Activated CD8-positive, alpha-beta memory T cell treated with anti-CD3 and anti-CD28 coated beads, Interleukin-2, amount 50 U/mL, for 1 hour (primary cell): ENCODE measurements around the gene RASA3.
"Not testable (repeated sequence)": the region's sequence is repeated elsewhere in the genome, so short reads cannot be mapped to it uniquely, and the experiment has no call there.

Experiments
- DNase-seq: peaks from one replicate; pipeline ENCODE4 v3.0.0-alpha.2; 2020; ENCODE audit errors: extremely low read depth

Gene RASA3

DNA sequence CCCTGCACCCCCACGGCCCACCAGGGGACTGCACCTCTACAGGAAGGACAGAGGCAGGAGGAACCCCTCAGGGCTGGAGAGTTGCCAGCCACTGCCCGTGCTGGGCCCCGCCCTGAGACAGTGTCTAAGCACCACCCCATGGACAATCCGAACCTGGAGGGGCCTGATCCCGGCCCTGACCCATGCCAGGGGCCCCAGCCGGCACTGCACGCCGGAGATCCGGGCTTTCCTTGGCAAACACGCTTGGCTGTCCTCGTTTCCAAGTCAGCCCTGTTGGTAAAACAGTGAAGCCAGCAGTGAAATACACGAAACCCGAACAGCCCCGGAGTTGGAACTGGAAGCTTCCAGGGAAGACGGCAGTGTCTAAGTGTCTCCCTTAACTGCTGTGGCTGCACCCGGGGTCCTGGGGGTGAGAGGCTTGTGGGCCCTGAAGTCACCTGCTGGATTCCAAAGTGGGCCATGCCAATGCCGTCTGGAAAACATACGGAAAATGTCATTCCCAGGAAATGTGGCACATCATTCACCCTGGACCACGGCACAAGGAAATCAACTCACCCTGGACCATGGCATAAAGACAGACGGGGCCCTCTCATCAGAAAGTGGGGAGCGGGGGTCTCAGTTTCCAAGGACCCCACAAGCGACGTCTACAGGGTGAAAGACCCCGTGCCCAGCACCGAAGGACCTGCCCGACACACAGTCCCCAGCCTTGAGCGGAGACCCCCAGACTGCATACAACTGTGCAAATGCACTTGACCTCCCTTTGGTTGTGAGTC, 30.9 kb downstream of the RASA3 start:
- DNase-seq, result no peak

DNA sequence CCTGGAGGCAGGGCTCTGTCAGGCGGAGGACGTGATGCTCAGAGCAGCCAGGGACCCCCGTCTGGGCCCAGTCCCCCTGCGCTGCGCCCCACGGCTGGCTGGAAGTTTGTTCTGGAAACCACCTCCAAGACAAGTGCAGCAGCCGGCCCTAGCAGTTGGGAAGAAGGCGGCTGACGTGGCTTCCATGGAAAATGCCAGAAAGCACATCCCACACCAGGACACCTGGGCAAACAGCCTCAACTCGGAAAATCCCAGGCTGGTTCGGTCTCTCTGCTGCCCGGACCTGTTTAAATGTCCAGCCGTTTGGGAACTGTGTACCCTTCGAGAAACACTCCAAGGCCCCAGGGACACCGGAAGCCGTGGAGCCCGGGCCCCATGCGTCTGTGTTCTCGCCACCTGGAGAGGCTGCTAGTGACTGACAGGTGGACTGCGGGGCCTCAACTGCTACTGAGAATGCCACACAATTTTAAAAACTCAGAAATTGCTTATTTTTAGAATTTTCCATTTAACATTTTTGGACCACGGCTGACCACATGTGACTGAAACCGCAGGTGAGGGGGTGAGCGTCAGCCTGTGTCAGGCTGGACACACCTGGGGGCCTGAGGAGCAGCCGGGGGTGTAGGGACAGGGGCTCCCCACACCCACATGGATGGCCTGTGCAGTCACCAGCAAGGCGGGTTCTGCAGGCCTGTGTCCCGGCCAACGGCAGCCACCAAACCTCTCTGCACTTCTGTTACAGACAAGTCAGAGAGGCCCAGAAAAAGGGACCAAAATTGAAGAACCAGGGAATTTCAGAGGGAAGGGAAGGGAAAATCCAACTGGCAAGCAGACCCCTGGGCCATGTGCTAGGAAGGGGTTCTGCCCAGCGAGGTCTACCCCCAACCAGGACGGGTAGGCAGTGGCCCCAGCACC, 31.7 kb downstream of the RASA3 start:
- DNase-seq, result no peak

DNA sequence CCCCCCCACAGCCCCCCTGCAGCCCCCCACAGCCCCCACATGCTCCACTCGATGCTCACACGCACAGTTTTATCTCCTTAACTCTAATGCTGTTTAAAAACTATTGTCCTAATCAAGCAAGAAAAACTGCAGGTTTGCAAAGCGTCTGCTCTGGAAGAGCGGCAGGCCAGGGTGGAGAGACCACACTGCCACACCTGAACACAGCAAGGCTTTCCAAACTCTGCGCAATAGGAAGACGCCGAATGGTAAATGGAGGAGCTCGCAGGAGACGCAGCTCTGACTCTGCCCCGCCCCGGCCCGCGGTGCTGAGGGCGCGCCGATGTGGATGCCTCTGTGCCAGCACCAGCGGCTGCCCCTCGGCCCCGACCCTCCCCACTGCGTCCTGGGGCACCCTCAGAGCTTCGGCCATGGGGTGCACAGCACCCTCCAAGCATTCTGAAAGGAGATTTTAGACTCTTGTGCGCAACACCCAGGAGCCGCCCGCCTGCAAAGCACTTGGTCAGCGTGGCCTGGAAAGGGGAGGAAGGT, 32.4 kb downstream of the RASA3 start:
- DNase-seq, result no peak

DNA sequence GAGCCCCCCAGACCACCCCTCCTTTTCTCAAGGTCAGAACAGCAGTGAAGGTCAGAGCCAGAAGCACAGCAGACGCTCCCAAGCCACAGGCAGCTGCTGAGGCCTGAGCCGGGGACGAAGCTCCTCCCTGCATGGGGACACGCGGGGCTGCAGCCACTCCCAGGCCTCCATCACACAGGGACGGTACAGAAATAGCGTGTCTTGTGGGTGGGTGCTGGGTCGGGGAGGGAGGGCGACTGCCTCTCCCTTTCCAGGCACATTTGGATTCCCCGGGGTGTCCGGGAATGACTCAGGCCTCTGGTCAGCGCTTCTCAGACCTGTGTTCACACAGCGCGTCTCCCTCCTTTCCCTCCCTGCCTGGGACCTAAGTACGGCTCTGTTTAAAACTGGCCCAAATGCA, 33.2 kb downstream of the RASA3 start:
- no peak for DNase-seq

DNA sequence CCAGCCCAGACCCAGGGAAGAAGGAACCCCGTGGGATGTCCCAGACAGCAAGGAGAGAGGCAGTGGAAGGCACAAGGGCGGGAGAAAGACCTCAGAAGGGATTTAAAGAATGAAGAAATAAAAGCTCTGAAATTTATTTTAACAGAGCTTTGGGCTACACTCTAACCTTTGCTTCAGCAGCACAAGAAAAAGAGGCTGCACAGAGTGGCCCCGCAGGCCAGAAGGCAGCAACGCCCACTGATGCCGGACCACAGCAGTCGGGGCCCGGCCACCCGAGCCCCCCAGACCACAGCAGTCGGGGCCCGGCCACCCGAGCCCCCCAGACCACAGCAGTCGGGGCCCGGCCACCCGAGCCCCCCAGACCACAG, 33.8 kb downstream of the RASA3 start:
- DNase-seq, result not testable (repeated sequence)

DNA sequence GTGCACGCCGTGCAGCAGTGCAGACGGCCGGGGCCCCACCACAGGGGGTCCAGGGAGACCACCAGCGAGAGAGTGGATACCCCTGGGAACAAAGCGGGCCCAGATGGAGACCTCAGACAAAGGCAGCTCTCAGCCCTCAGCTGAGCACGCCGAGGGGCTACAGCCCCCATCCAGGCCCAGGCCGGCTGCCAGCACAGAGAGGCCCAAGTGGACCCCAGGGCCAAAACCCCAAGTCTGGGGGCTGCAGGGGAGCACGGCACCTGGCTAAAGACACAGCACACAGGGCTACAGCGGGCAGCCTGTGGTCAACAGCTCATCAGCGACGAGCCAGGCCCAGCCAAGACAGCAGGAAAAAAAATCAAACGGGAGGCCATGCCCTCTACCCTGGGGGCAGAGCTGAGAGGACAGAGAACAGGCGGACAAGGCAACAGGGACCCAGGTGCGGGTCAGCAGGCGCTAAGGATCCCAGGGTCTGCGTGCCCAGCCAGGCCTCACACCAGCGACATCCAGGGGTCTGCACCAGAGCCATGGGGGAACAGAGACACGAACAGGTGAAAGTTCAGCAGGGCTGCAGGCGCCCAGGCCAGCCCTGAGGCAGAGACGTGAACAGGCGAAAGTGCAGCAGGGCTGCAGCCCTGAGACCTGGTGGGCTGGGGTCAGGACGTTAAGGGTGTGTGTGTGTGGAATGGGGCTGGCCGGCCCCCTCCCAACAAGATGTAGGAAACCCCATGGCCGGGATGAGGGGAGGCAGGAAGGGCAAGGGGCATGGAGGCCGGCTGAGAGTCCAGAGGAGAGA, 34.3 kb downstream of the RASA3 start:
- no peak for DNase-seq

DNA sequence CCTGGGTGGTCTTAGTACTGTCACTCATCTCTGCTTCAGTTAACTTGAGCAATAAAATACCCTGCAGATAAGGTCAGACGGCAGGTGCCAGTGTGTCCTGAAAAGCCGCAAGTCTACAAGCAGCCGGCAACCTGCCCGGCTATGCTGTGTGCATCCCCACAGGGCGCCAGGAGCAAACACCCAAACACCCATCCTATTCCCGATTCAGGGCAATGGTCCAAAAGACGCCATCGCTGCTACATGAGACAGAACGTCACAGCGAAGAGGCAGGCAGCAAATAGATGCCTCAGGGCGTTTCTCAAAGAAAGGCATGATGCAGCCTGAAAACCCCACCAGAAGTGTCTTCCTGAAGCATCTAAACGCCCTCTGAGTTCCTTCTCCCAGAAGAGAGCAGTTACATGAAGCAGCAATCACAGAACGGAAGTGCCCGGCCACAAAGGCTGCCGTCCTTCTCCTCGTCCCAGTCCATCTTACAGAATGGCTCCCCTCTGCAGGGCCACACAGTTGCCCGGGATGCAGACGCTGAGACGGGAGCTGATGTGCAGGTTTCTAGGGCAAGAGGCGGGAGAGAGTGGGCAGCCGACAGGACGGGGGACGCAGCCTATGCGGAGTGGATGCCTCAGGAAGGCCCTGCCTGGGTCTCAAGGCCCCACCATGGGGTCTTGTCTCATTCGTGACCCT, 35.1 kb downstream of the RASA3 start:
- no peak for DNase-seq

DNA sequence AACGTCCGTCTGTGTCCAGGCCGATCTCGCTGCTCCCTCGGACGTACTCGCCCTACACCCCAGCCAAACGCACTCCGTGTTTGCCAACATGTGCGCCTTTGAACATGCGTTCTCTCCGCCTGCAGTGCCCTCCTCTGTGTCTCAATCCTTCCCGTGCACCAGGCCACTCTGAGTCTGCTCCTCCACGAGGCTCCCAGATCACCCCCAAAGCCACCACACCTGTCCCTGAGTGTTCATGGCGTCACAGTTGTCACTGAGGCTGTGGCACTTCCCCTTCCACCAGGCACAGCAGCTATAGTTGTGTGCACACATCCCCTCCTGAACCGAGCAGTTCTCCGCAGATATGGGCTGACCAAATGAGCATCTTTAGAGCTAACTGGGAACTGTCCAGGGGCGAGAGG, 35.6 kb downstream of the RASA3 start:
- DNase-seq, result no peak

DNA sequence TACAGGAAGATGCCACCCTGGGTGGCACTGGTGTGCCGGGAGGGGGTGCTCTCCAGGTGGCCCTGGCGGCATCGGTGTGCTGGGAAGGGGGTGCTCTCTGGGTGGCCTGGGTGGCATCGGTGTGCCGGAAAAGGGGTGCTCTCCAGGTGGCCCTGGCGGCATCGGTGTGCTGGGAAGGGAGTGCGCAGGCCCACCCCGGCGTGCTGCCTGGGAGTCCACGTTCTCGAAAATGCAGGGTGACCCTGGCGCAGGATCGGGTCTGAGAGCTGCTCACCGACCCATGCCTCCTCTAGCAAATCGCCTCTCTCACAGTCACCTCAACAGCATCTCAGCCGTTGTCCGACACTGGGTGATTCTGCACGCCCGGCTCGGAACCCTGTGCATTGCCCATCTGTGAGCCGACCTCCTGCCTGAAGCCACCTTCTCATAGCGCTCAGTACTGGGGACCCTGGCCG, 36.4 kb downstream of the RASA3 start:
- DNase-seq, result no peak

DNA sequence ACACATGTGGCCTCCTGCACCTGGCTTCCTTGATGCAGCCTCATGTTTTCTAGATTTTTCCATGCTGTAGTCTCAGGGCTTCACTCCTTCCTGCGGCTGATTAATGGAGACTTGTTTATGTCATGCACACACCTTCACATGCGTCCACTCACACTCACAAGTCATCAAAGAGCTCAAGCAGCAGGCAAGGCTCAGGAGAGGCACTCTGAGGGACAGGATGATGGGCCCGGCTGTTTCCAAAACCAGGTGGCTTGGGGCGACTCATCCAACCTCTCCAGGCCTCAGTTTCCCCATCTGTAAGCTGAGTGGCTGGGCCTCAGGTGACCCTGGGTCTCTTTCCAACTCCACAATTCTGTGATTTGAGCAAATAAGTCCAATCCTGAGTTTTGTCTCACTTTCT, 36.9 kb downstream of the RASA3 start:
- DNase-seq, result no peak

DNA sequence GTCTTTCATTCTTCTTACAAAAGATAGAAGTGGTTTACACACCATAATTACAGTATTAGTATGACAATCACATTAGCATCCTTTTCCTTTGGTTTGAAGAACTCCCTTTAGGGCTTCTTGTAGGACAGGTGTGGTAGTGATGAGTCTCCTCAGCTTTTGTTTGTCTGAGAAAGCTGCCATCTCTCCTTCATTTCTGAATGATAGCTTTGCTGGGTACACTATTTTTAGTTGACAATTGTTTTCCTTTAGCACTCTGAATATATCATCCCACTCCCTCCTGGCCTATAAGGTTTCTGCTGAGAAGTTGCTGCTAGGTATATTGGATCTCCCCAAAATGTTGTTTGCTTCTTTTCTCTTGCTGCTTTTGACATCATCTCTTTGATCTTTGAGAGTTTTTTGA, 39.3 kb downstream of the RASA3 start:
- no peak for DNase-seq

DNA sequence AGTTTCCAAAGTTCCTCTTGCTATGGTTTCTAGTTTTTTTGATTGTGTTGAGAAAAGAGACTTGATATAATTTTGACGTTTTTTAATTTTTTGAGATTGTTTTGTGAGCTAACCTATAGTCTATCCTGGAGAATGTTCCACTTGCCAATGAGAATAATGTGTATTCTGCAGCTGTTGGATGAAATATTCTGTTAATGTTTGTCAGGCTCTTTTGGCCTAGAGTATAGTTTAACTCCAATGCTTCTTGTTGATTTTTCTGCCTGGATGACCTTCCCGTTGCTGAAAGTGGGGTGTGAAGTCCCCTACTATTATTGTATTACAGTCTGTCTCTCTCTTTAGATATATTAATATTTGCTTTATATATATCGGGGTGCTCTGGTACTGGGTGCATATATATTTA, 40.0 kb downstream of the RASA3 start:
- no peak for DNase-seq

DNA sequence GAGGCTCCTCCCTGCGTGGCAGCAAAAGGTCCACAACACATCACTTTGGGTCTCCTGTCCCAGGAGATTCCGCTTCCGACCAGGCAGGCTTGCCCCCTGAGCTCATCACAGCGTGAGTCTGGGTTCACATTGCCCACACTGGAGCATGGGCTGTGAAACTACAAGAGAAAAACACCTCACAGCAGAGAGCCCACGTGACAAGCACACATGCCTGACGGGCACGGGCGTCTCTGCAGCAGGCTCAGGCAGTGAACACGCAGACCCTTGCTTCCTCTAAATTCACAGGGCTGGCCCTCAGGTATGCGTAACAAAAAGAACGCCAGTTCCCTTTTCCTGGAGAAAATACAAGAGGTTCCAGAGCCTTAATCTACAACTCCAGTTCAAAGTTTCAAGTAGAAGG, 41.9 kb downstream of the RASA3 start:
- no peak for DNase-seq

DNA sequence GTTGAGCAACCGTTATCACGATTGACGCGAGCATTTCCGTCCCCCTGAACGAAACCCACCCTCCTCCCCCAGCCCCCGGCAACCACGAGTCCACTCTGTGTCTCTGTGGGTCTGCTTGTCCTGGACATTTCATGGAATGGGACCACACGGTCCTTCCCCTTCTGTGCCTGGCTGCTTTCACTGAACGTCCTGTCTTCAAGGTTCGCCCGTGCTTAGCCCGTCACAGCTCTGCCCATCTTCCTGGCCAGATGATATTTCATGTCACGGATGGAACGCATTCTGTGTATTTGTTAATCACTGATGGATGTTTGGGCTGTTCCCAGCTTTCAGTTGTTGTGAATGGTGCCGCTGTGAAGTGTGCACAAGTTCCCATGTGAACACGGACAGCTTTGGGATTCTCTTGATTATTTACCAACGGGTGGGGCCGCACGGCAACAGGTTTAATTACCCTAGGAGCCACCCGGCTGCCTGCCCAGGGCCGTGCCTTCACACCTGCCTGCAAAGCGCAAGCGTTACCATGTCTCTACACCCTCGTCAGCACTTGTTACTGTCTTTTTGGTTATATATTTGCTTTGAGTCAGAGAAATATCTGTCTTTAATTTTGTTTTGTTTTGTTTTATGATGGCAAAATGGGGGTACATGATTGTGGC, 42.5 kb downstream of the RASA3 start:
- DNase-seq, result no peak

DNA sequence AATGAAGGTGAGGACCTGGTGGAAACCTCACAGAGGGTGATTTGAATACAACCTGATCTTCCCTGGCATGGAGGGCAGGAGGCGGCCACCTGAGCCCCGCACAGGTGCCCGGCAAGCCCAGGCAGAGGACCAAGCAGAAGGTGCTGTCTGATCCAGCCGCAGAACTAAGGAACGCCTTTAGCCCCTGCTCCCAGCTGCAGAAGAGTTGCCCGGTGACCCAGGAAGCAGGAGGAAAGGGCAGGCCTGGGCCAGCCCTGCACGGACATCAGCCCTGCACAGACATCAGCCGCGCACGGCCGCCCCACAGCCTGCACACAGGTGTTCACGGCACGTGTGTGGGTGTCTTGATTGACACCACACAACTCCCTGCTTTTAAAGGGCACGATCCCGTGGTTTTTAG, 43.1 kb downstream of the RASA3 start:
- no peak for DNase-seq

DNA sequence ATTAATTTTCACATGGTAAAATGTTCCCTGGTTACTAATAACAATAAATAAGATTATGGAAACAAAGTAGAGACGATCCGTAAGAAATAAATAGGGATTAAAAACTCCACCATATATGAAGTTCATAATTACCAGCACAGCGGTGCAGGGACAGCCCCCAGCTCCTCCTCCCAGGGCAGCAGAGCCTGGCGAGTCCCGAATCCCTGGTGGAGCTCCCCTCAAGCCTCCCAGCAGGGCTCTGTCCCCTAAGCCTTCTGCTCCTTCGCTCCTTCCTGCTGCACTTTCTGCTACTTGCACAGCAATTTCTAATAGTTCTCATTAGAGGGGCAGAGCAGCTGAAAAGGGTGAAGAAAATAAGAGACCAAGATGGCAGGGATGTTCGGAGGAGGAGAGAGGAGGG, 43.6 kb downstream of the RASA3 start:
- DNase-seq, result no peak

DNA sequence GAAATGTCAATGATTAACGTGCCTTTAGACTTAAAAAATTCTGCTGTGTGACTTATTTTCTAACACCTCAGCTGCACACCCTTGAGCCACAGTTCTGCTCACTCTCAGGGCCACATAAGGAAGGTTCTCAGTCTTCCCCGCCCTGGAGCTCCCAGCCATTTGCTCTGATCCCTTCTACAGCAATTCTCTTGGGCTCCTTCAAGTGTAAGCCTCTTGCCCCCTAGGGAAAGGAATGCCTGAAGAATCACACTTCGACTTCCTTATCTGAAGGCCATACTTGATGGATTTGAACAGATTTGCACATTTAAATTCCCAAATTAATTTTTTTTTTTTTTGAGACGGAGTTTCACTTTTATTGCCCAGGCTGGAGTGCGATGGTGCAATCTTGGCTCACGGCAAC, 44.2 kb downstream of the RASA3 start:
- no peak for DNase-seq

DNA sequence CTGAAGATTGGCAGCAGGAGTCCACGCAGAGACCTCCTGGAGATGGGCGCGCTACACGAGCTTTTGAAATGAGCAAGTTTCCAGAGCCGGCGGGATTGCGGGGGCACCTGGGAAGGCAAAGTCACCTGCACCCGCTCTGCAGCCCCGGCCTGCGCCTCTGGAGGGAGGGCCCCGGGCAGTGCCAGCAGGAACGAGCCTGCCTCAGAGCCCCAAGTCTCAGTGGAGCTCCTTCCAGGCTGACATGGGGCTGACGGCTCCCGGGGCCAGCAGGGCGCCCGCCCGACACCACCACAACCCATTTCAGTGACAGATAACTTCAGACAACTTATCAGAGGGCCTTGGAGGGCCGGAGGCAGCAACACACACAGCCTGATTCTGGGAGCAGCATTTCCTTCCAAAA, 45.0 kb downstream of the RASA3 start:
- DNase-seq, result no peak

DNA sequence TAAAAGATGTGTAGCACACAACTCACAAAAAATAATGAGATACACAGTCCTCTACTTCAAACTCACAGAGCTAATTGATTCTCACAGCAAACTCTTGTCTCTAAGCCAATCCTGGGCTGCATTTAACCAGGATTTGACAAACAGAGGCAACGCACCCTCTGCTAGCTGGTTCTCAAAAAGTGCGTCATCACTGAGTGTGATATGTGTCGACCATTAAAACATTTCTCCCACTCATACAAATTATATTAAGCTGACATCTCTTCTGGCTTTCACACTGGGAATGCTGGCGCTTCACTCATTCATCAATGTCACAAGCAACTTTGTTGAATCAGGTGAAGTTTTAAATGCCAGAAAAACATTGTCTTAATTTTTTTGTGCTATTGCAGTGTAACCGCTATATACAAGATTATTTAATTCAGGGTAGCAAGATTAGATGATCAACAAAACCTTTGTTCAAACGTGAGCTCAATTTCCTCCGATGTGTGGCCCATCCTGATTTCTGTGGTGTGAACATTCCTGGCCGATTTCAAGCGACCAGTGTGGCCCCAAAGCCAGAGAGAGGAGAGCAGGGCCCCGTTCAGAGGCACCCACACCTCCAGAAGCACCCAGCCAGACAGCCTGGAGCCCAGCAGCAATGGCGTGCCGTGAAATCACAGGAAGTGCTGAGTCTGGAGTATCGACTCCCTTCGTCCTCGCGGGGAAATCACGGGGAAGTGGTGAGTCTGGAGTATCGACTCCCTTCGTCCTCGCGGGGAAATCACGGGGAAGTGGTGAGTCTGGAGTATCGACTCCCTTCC, 49.4 kb downstream of the RASA3 start:
- DNase-seq, result no peak
